Coronary artery (tissue), 2 donors: ENCODE results near the gene GRIK4.

Experiments
- DNase-seq: peaks from one replicate; pipeline ENCODE4 v3.0.0-alpha.2; 2017; ENCODE audit warnings: low spot score
- H3K27ac ChIP-seq, 2 donors: fragments of 200-600 bp; sonication (generic); one replicate each; pipeline ENCODE4 v1.5.1; 2016 to 2019
- H3K4me3 ChIP-seq: fragments of 200-600 bp; sonication (generic); 2 replicates; pipeline ENCODE4 v1.5.1; 2016; ENCODE audit warnings: mild to moderate bottlenecking, moderate library complexity
- TF ChIP-seq, protein P1 (sequence below): fragments of 200-600 bp; sonication (generic); IDR thresholded peaks from one replicate; pipeline ENCODE4 v1.5.1; 2019; ENCODE audit warnings: antibody characterized with exemption

The GRIK4 gene

DNA sequence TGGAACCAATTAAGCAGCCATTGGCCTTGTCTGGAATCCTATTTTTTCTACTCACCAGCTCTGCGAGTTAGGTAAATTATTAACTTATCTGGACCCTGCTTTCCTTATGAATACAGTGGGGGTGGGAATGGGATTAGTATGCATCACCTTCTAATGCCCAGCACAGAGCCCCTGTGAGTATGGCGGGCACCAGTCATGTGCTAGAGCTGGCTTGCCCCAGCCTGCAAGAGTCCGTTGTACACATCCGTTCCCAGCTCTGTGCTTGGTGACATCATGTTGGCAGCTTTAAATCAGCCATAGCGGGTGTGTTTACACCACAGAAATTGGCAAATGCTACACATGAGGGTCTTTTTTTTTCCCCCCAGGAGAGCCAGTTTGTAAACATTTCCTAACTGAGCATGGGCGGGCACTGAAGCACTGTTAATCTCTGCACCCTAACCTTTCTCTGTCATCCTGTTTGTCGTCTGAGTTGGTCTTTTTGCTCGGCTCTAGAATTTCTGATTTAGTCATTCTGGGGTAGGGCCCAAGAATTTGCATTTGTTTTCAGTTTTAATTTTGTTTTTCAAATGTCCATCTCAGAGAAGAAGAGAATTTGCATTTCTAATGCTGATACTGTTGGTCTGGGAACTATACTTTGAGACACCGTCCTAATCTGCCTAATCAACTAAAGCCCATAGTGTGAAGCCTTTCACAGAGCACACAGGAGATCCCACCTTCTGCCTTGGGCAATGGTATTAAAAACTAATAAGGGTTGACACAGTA, 382.1 kb downstream of the GRIK4 start:
- no peak overlapping the region for H3K4me3 ChIP-seq
- no peak overlapping the region for H3K27ac ChIP-seq
- no peak for DNase-seq
- TF ChIP-seq, protein P1, sequence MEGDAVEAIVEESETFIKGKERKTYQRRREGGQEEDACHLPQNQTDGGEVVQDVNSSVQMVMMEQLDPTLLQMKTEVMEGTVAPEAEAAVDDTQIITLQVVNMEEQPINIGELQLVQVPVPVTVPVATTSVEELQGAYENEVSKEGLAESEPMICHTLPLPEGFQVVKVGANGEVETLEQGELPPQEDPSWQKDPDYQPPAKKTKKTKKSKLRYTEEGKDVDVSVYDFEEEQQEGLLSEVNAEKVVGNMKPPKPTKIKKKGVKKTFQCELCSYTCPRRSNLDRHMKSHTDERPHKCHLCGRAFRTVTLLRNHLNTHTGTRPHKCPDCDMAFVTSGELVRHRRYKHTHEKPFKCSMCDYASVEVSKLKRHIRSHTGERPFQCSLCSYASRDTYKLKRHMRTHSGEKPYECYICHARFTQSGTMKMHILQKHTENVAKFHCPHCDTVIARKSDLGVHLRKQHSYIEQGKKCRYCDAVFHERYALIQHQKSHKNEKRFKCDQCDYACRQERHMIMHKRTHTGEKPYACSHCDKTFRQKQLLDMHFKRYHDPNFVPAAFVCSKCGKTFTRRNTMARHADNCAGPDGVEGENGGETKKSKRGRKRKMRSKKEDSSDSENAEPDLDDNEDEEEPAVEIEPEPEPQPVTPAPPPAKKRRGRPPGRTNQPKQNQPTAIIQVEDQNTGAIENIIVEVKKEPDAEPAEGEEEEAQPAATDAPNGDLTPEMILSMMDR = no peak

DNA sequence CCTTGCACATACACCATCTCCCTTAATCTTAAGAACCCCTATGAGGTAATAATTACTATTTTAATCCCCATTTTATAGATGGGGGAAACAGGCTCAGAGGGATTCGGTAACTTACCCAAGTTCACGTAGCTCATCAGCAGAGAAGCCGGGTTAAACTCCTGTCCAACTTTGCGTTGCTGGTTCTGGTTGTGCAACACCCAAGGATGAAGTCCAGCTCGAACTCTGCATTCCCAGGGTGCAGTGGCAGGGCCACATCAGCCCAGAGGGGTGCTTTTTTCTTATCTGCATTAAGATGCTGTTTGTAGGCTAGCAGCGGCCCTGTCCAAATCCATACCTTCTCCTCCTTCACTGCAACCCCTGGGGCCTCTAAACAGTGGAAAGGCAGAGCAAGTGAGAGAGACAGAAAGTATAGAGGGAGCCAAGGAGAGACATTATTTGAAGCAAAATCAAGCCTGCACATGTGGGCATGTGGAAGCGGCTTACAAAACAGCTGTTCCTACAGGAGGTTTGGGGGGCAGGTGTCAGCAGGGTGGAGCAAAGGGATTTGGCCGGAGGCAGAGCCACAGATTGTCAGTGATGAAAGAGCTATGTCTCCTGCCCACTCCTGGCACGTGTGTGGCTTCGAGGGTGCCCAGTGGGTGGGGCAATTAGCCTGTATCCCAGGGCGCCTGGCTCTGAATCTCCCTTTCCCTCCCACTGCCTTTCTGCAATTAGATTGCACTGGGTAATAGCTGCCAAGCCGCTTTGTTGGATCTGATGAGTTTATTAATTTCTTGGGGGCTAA, 382.8 kb downstream of the GRIK4 start:
- H3K27ac ChIP-seq = no peak overlapping the region
- no peak for DNase-seq
- no peak overlapping the region for H3K4me3 ChIP-seq
- TF ChIP-seq, protein P1 = no peak

DNA sequence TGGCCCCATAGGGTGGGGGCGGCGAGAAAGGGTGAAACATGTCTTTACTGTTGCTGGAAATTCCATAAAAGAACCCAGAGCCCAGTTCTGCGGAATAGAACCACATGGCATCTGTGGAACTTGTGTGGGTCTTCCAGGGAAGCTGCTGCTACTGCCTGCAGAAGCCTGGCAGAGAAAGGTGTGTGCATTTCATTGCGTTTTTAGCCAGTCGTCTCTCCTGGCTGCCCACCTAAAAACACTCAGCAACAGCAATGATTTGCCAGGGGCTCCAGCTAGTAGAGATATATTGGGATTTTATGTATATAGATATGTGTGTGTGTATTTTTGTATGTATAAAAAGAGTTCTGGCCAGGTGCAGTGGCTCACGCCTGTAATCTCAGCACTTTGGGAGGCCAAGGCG, 385.1 kb downstream of the GRIK4 start:
- DNase-seq = no peak

DNA sequence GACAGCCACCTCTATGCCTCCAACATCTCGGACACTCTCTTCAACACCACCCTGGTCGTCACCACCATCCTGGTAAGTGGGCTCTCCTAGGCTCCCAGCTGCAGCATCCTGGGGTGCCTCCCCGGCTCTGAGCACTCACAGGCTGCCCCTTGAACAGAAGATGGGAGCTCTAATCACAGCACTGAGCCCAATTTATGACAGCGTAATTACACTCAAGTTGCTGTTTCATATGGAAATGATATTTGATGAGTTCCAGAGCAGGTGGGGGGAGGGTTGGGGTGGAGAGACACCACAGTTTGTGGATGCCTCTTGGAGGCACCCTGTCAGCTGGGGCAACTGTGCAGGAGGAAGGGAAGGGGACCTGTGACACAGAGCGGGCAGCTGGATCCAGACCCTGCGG, 387.0 kb downstream of the GRIK4 start:
- Histone ChIP-seq H3K4me3 (no peak overlapping the region), H3K27ac (no peak overlapping the region)
- DNase-seq = no peak
- TF ChIP-seq, protein P1 = no peak

More for the DNA sequence above, 385.1 kb downstream of the GRIK4 start:
- Histone ChIP-seq H3K4me3 (no peak overlapping the region), H3K27ac (no peak overlapping the region)
- TF ChIP-seq, protein P1 = no peak

DNA sequence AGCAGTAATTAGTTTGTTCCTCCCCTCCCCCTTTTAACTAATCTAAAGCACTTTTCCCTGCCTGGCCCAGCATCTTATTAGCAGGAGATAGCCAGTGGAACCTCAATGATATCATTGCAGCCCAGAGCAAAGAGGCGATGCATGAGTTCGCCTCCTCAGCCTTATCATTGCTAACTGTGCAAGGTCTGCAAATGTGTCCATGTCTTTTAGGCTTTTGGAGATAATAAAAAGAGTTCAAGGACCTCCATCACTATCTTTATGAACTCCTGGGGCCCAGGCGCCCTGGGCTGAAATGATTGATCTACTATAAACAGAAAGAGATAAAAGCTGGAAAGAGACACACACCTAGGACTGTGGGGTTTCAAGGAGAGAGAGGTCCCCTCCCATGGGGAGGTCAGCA, 388.2 kb downstream of the GRIK4 start:
- no peak overlapping the region for H3K27ac ChIP-seq
- TF ChIP-seq, protein P1 = no peak
- no peak overlapping the region for H3K4me3 ChIP-seq
- DNase-seq = no peak

DNA sequence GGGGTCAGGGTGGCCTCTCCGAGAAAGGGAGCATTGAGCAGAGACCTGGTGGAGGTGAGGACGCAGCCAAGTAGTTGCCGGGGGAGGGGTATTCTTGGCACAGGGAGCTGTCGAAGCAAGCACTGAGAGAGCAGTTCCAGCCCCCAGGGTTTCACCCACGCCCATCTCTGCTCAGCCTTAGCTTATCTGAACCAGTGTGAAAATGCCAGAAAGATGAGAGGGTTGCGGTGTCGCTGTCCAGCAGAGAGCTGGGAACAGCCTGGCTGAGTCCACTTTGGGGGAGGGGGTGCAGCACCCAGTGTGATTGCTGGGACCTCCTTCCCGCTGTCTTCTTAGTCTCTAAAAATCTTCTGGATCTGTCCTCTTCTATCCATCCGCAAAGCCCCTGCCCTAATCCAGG, 389.1 kb downstream of the GRIK4 start:
- Histone ChIP-seq H3K4me3 (no peak overlapping the region), H3K27ac (no peak overlapping the region)
- TF ChIP-seq, protein P1 = no peak
- DNase-seq = no peak
